Measurements from ENCODE around the gene RBFOX1.

DNA sequence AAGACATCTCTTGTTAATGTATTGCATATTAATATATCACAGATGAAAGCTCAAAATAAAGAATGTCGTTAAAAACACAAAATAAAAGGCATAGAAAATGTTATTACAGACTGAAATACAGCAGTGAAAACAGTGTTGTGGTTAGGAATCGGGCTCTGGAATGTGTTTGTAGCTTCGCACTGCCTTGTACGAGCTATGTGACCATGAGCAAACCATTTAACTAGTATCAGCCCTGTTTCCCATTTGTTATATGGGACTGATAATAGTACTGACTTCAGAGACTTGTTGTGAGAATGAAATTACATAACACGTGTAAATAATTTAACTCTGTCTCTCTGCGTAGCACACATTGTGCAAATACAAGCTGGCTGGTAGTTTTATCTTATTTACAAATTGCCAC is 648 bp upstream of the RBFOX1 start:
- TF ChIP-seq, protein P1, sequence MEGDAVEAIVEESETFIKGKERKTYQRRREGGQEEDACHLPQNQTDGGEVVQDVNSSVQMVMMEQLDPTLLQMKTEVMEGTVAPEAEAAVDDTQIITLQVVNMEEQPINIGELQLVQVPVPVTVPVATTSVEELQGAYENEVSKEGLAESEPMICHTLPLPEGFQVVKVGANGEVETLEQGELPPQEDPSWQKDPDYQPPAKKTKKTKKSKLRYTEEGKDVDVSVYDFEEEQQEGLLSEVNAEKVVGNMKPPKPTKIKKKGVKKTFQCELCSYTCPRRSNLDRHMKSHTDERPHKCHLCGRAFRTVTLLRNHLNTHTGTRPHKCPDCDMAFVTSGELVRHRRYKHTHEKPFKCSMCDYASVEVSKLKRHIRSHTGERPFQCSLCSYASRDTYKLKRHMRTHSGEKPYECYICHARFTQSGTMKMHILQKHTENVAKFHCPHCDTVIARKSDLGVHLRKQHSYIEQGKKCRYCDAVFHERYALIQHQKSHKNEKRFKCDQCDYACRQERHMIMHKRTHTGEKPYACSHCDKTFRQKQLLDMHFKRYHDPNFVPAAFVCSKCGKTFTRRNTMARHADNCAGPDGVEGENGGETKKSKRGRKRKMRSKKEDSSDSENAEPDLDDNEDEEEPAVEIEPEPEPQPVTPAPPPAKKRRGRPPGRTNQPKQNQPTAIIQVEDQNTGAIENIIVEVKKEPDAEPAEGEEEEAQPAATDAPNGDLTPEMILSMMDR (IDR thresholded peaks at IDR 0.05), result no peak
- TF ChIP-seq EZH2 (IDR thresholded peaks at IDR 0.05; ENCODE audit: borderline replicate concordance, insufficient read depth, low read depth, low read length, poor library complexity, severe bottlenecking), result no peak
